HepG2 (cell line): Measurements from ENCODE around the gene SMYD1. TPM values are rescaled to one million over a fixed set of nuclear protein-coding genes. Genes with fewer than 3 reads are reported as not detected.

ENCODE experiments used
- ARNT ChIP-seq: fragments of 450-650 bp; IDR thresholded peaks from 2 replicates; pipeline ENCODE4 v1.6.1; 2017
- BCL6 ChIP-seq: IDR thresholded peaks from 2 replicates; pipeline ENCODE4 v1.6.1; 2016; ENCODE audit warnings: missing genetic modification reagents, missing compliant biosample characterization
- CSRNP1 ChIP-seq: sonication (generic); formaldehyde crosslinking; IDR thresholded peaks from 2 replicates; pipeline ENCODE4 v1.8.1; 2023; ENCODE audit warnings: mild to moderate bottlenecking, missing genetic modification reagents
- DDIT3 ChIP-seq: sonication (generic); formaldehyde crosslinking; IDR thresholded peaks from 2 replicates; pipeline ENCODE4 v1.4.0; 2020; ENCODE audit warnings: mild to moderate bottlenecking, missing genetic modification reagents
- ELF4 ChIP-seq: sonication (generic); formaldehyde crosslinking; IDR thresholded peaks from 2 replicates; pipeline ENCODE4 v1.5.0; 2020; ENCODE audit warnings: missing genetic modification reagents, mild to moderate bottlenecking, moderate library complexity, borderline replicate concordance
- HNRNPK ChIP-seq: fragments of 200-400 bp; formaldehyde crosslinking; IDR thresholded peaks from 2 replicates; pipeline ENCODE4 v1.6.1; 2018; ENCODE audit warnings: low read length, low read depth, moderate library complexity, mild to moderate bottlenecking; ENCODE audit not compliant: poor library complexity, severe bottlenecking
- KAT7 ChIP-seq: IDR thresholded peaks from 2 replicates; pipeline ENCODE4 v1.6.1; 2018; ENCODE audit warnings: borderline replicate concordance, missing compliant biosample characterization
- KLF13 ChIP-seq: sonication (generic); formaldehyde crosslinking; IDR thresholded peaks from 2 replicates; pipeline ENCODE4 v1.4.0; 2020; ENCODE audit warnings: mild to moderate bottlenecking, missing genetic modification reagents
- NR3C1 ChIP-seq: sonication (generic); formaldehyde crosslinking; IDR thresholded peaks from 2 replicates; pipeline ENCODE4 v1.4.0; 2020; ENCODE audit warnings: missing genetic modification reagents
- PATZ1 ChIP-seq: sonication (generic); formaldehyde crosslinking; IDR thresholded peaks from 2 replicates; pipeline ENCODE4 v1.4.0; 2020; ENCODE audit warnings: missing genetic modification reagents
- PRDM15 ChIP-seq: sonication (generic); formaldehyde crosslinking; IDR thresholded peaks from 2 replicates; pipeline ENCODE4 v1.4.0; 2020; ENCODE audit warnings: missing genetic modification reagents
- RORA ChIP-seq: sonication (generic); formaldehyde crosslinking; IDR thresholded peaks from 2 replicates; pipeline ENCODE4 v1.5.0; 2020; ENCODE audit warnings: mild to moderate bottlenecking, missing genetic modification reagents, moderate library complexity
- TEAD2 ChIP-seq: sonication (generic); formaldehyde crosslinking; IDR thresholded peaks from 2 replicates; pipeline ENCODE4 v1.9.0; 2021; ENCODE audit warnings: missing genetic modification reagents
- YY1 ChIP-seq: IDR thresholded peaks from 2 replicates; pipeline ENCODE4 v1.6.1; 2011; ENCODE audit warnings: low read length, low read depth, moderate library complexity, mild to moderate bottlenecking; ENCODE audit not compliant: insufficient read depth, insufficient replicate concordance
- ZBTB1 ChIP-seq: sonication (generic); formaldehyde crosslinking; IDR thresholded peaks from 2 replicates; pipeline ENCODE4 v1.4.0; 2020; ENCODE audit warnings: missing genetic modification reagents, borderline replicate concordance
- ZFAT ChIP-seq: sonication (generic); formaldehyde crosslinking; conservative IDR thresholded peaks from 2 replicates; pipeline ENCODE4 v1.8.1; 2023; ENCODE audit warnings: missing genetic modification reagents, inconsistent platforms
- ZNF101 ChIP-seq: sonication (generic); formaldehyde crosslinking; IDR thresholded peaks from 2 replicates; pipeline ENCODE4 v1.4.0; 2020; ENCODE audit warnings: mild to moderate bottlenecking, low read depth, missing genetic modification reagents, borderline replicate concordance
- ZNF34 ChIP-seq: sonication (generic); formaldehyde crosslinking; IDR thresholded peaks from 2 replicates; pipeline ENCODE4 v1.4.0; 2020; ENCODE audit warnings: mild to moderate bottlenecking, missing genetic modification reagents, borderline replicate concordance
- ZNF704 ChIP-seq: sonication (generic); formaldehyde crosslinking; IDR thresholded peaks from 2 replicates; pipeline ENCODE4 v1.8.1; 2023; ENCODE audit warnings: mild to moderate bottlenecking, inconsistent platforms, moderate library complexity, missing genetic modification reagents, borderline replicate concordance
- ZSCAN12 ChIP-seq: sonication (generic); formaldehyde crosslinking; IDR thresholded peaks from 2 replicates; pipeline ENCODE4 v1.9.0; 2021; ENCODE audit warnings: mild to moderate bottlenecking, missing genetic modification reagents
- polyA plus RNA-seq, 8 experiments: library from polyadenylated mRNA; depleted of rRNA in 3 of 8; stranded (reverse) in 7 of 8; unstranded in 1 of 8; fragments of >200 nt; fragmentation: Illumina TruSeq in 4 of 8; extraction: Trizol in 4 of 8; gene quantifications; 2 replicates each; pipeline versions ENCODE4 v1.2.1 to v1.2.3, GENCODE V29; 2011 to 2016; ENCODE audit warnings: low read depth in 4 of 8, missing spikeins in 1 of 8, mixed read lengths in 1 of 8; ENCODE audit not compliant: insufficient read depth in 1 of 8
- total RNA-seq, 5 experiments: library from RNA; depleted of rRNA; stranded (reverse); fragments of >200 nt; fragmentation: Illumina TruSeq; extraction: Trizol; gene quantifications; 2 replicates each; pipeline ENCODE4 v1.2.3, GENCODE V29; 2016; ENCODE audit warnings: low read depth in 1 of 5

The SMYD1 gene
- total and polyA plus RNA-seq, 2 of the 13 experiments (the other 11 are each of a cell fraction or from before 2014, with no cell fraction given): not detected

GRCh38 chr2:88127888-88128653 lies 60.4 kb downstream of the SMYD1 start, which contains the start of gene FABP1 (continued):
- TF ChIP-seq CSRNP1 (CRISPR knock-in tag) (no peak), ARNT (no peak), ZNF101 (CRISPR knock-in tag) (no peak), ELF4 (no peak), KAT7 (CRISPR knock-in tag) (peak; percentile 82), NR3C1 (no peak), BCL6 (CRISPR knock-in tag) (peak; percentile 92), PRDM15 (no peak; the same call in 1 of the 2 replicates), YY1 (peak; percentile 57), PATZ1 (CRISPR knock-in tag) (peak; percentile 61), KLF13 (CRISPR knock-in tag) (0 out of 2 replicates have a peak, but pooled peaks have one; percentile 71), TEAD2 (no peak), HNRNPK (no peak), ZSCAN12 (CRISPR knock-in tag) (0 out of 2 replicates have a peak, but pooled peaks have one; percentile 35), RORA (no peak), ZNF704 (CRISPR knock-in tag) (no peak), ZBTB1 (no peak), ZFAT (CRISPR knock-in tag) (no peak), DDIT3 (CRISPR knock-in tag) (0 out of 2 replicates have a peak, but pooled peaks have one; percentile 58), ZNF34 (CRISPR knock-in tag) (no peak; the same call in 1 of the 2 replicates)
